ENCODE measurements around the gene BCL2.

- TF ChIP-seq ESRRG (CRISPR knock-in tag; IDR thresholded peaks at IDR 0.05) (no peak), TSHZ2 (CRISPR knock-in tag; IDR thresholded peaks at IDR 0.05) (no peak), ZNF70 (CRISPR knock-in tag; IDR thresholded peaks at IDR 0.05) (no peak), RARB (CRISPR knock-in tag; IDR thresholded peaks at IDR 0.05) (no peak), ZFP3 (CRISPR knock-in tag; IDR thresholded peaks at IDR 0.05) (no peak), ZNF8 (CRISPR knock-in tag; IDR thresholded peaks at IDR 0.05) (no peak), PATZ1 (CRISPR knock-in tag; IDR thresholded peaks at IDR 0.05; ENCODE audit: borderline replicate concordance) (no peak), BACH2 (CRISPR knock-in tag; IDR thresholded peaks at IDR 0.05; ENCODE audit: borderline replicate concordance) (no peak)
Measured at GRCh38 chr18:63078471-63078870, 241.1 kb downstream of the BCL2 start.

Data from SK-N-SH treated with all-trans-retinoic acid at 6 μM for 48 hours (cell line).